ENCODE results near the gene ASTN2.

The ASTN2 gene

GRCh38 chr9:117103438-117104110 lies 311.3 kb downstream of the ASTN2 start:
- DNase-seq, result no peak

GRCh38 chr9:117101008-117101407 lies 313.8 kb downstream of the ASTN2 start:
- no peak for DNase-seq

GRCh38 chr9:117098331-117098730 lies 316.5 kb downstream of the ASTN2 start:
- no peak for DNase-seq

- no peak for DNase-seq
Observed at GRCh38 chr9:117097761-117098160, 317.1 kb downstream of the ASTN2 start.

GRCh38 chr9:117096138-117096537 lies 318.7 kb downstream of the ASTN2 start:
- no peak for DNase-seq

- no peak for DNase-seq
Observed at GRCh38 chr9:117095081-117095480, 319.8 kb downstream of the ASTN2 start.

GRCh38 chr9:117093891-117094844 lies 320.7 kb downstream of the ASTN2 start:
- no peak for DNase-seq

- DNase-seq, result no peak
Observed at GRCh38 chr9:117092582-117092981, 322.3 kb downstream of the ASTN2 start.

- no peak for DNase-seq
Observed at GRCh38 chr9:117091529-117091928, 323.3 kb downstream of the ASTN2 start.

GRCh38 chr9:117088786-117089185 lies 326.1 kb downstream of the ASTN2 start:
- no peak for DNase-seq

- DNase-seq, result no peak
Observed at GRCh38 chr9:117088140-117088539, 326.7 kb downstream of the ASTN2 start.

GRCh38 chr9:117084221-117084620 lies 330.6 kb downstream of the ASTN2 start:
- DNase-seq, result no peak

- no peak for DNase-seq
Observed at GRCh38 chr9:117083559-117083958, 331.3 kb downstream of the ASTN2 start.

GRCh38 chr9:117081641-117082317 lies 333.1 kb downstream of the ASTN2 start:
- no peak for DNase-seq

- DNase-seq, result no peak
Observed at GRCh38 chr9:117080765-117081390, 334.0 kb downstream of the ASTN2 start.

- DNase-seq, result no peak
Observed at GRCh38 chr9:117076571-117077290, 338.1 kb downstream of the ASTN2 start.

- no peak for DNase-seq
Observed at GRCh38 chr9:117075636-117076035, 339.2 kb downstream of the ASTN2 start.

- no peak for DNase-seq
Observed at GRCh38 chr9:117074784-117075520, 339.9 kb downstream of the ASTN2 start.

- DNase-seq, result no peak
Observed at GRCh38 chr9:117074342-117074662, 340.6 kb downstream of the ASTN2 start.

GRCh38 chr9:117073539-117074341 lies 341.1 kb downstream of the ASTN2 start:
- no peak for DNase-seq

- DNase-seq, result no peak
Observed at GRCh38 chr9:117073071-117073470, 341.8 kb downstream of the ASTN2 start.

Data from activated CD4-positive, alpha-beta T cell treated with anti-CD3 and anti-CD28 coated beads for 4 hours (primary cell).